ENCODE results near the gene ANKRD13C. TPM values are rescaled to one million over a fixed set of nuclear protein-coding genes. Genes with fewer than 3 reads are reported as not detected.

The ANKRD13C gene
- total and polyA plus RNA-seq, 2 of the 4 experiments (the other 2 are of a cell fraction): 8.3 to 10.9 TPM

- POLR2A ChIA-PET (ENCODE audit: unreplicated experiment): no interaction called here
- BruUV-seq (replicated peaks): no TSS peak
- H3K9me3 ChIP-seq (ENCODE audit: control insufficient read depth, insufficient read depth, low read length): no peaks in the 10 kb centered on the region
- H4K91ac ChIP-seq (ENCODE audit: insufficient read depth, low read depth, low read length): no peak overlapping the region
- H2BK20ac ChIP-seq (ENCODE audit: low read depth, low read length): 0 out of 2 replicates have a peak overlapping the region, but pooled peaks have one; percentile 5
- dilution Hi-C loops (cut with HindIII; ENCODE audit: low sequenced_read_pairs, unreplicated experiment): no loop called here
- intact Hi-C loops (cut with micrococcal nuclease): loop anchor here (5.0 kb wide), 1 partner anchor 33 kb away; the partner anchor contains the start of gene ANKRD13C
- peaks cover 4% of the 10 kb centered on the region; the same call in 1 of the 2 replicates for H3K4me1 ChIP-seq (ENCODE audit: control insufficient read depth, insufficient read depth, low read length)
- H3K14ac ChIP-seq (replicated peaks; ENCODE audit: low read depth, low read length): peak overlapping the region; percentile 57
- H3K9ac ChIP-seq (ENCODE audit: low read depth, low read length): no peak overlapping the region; the same call in 1 of the 2 replicates
- peak overlapping the region; percentile 79; the same call in 1 of the 2 replicates for H3K23ac ChIP-seq (ENCODE audit: low read depth, low read length)
- no peak overlapping the region; the same call in 2 of the 3 replicates for H2BK15ac ChIP-seq (ENCODE audit: low read depth, low read length)
- no peak overlapping the region for H2AK9ac ChIP-seq (replicated peaks; ENCODE audit: low read depth, low read length, poor library complexity)
- H3K18ac ChIP-seq (ENCODE audit: low read depth, low read length): 0 out of 2 replicates have a peak overlapping the region, but pooled peaks have one; percentile 11
- peak overlapping the region; percentile 54; the same call in 1 of the 2 replicates for H3K4me2 ChIP-seq (ENCODE audit: low read depth, low read length)
- no peaks in the 10 kb centered on the region; the same call in 1 of the 2 replicates for H3K9me1 ChIP-seq (ENCODE audit: insufficient read depth, low read length)
- H4K8ac ChIP-seq (ENCODE audit: low read depth in 2 of 2, low read length in 2 of 2): peak overlapping the region in 1 of 2 experiments; percentile 67; a peak in 2 of 4 replicates
- TF ChIP-seq CTCF (conservative IDR thresholded peaks at IDR 0.05; ENCODE audit: low read depth, low read length) (no peak), CHD1 (IDR thresholded peaks at IDR 0.05; ENCODE audit: low read depth, low read length) (no peak), BHLHE40 (IDR thresholded peaks at IDR 0.05; ENCODE audit: low read depth, low read length) (no peak), USF2 (IDR thresholded peaks at IDR 0.05; ENCODE audit: low read depth, low read length) (no peak), ELK1 (IDR thresholded peaks at IDR 0.05; ENCODE audit: borderline replicate concordance, low read depth, low read length) (no peak), FOS (IDR thresholded peaks at IDR 0.05; ENCODE audit: low read depth, low read length) (no peak), NFE2L2 (IDR thresholded peaks at IDR 0.05; ENCODE audit: low read depth, low read length) (no peak), MXI1 (IDR thresholded peaks at IDR 0.05; ENCODE audit: borderline replicate concordance, low read depth, low read length) (no peak), MAZ (IDR thresholded peaks at IDR 0.05; ENCODE audit: borderline replicate concordance, low read depth, low read length) (no peak), MAFK (IDR thresholded peaks at IDR 0.05; ENCODE audit: low read depth, low read length) (no peak), POLR2A (IDR thresholded peaks at IDR 0.05; ENCODE audit: low read depth, low read length) (no peak), RAD21 (IDR thresholded peaks at IDR 0.05; ENCODE audit: low read length) (no peak), RCOR1 (IDR thresholded peaks at IDR 0.05; ENCODE audit: insufficient replicate concordance, low read length) (no peak), RFX5 (IDR thresholded peaks at IDR 0.05; ENCODE audit: low read depth, low read length) (no peak)
- peaks cover 6% of the 10 kb centered on the region; the same call in 1 of the 2 replicates for H4K20me1 ChIP-seq (ENCODE audit: insufficient read depth, low read length)
- peaks cover 17 to 35% of the 10 kb centered on the region in 2 experiments for H3K79me1 ChIP-seq (ENCODE audit: low read depth in 1 of 2, low read length in 2 of 2)
- peak overlapping the region; percentile 93 for H2BK5ac ChIP-seq (ENCODE audit: low read depth, low read length, poor library complexity, severe bottlenecking)
- peak; percentile 94 for ATAC-seq (ENCODE audit: low read depth)
- DNase-seq: peak; percentile 87
- H2AFZ ChIP-seq (replicated peaks; ENCODE audit: low read length, poor library complexity): no peak overlapping the region
- H3K4ac ChIP-seq (ENCODE audit: low read depth, low read length): peak overlapping the region; percentile 79; the same call in 1 of the 2 replicates
- peak overlapping the region; percentile 70; the same call in 1 of the 2 replicates for H3K27ac ChIP-seq (ENCODE audit: insufficient read depth, low read length)
- H2BK120ac ChIP-seq (ENCODE audit: low read depth, low read length): peak overlapping the region; percentile 75; the same call in 1 of the 2 replicates
- in situ Hi-C loops (cut with MboI; ENCODE audit: low sequenced_read_pairs): no loop called here
- no peak overlapping the region for H3K4me3 ChIP-seq (ENCODE audit: insufficient read depth, low read depth, low read length)
- no peaks in the 10 kb centered on the region; the same call in 1 of the 2 replicates for H3K36me3 ChIP-seq (ENCODE audit: control insufficient read depth, insufficient read depth, low read length)
- peak overlapping the region; percentile 45; the same call in 1 of the 2 replicates for H3K56ac ChIP-seq (ENCODE audit: extremely low read depth, insufficient read depth, low read length)
- H2AK5ac ChIP-seq (ENCODE audit: low read depth, low read length): no peak overlapping the region
- no peak overlapping the region for H4K5ac ChIP-seq (ENCODE audit: low read depth, low read length)
- CTCF ChIA-PET: no interaction called here
- no peaks in the 10 kb centered on the region for H3K27me3 ChIP-seq (ENCODE audit: control insufficient read depth, insufficient read depth, low read length)
These were observed 34.8 kb downstream of the ANKRD13C start for GRCh38 chr1:70319750-70320149.
